Prostate gland (tissue), 2 donors: ENCODE data around the gene NDRG2. TPM values are rescaled to one million over a fixed set of nuclear protein-coding genes. Genes with fewer than 3 reads are reported as not detected.
A peak's percentile ranks its signal among the peaks of the same experiment; 100 is the strongest.

Experiments used
- DNase-seq: peaks from one replicate; pipeline ENCODE4 v3.0.0-alpha.2; 2019; ENCODE audit warnings: low spot score
- H3K27ac ChIP-seq, 2 donors: fragments of 200-600 bp; sonication (generic); 2 replicates each; pipeline ENCODE4 v1.5.1; 2017 to 2019
- H3K27me3 ChIP-seq: fragments of 200-600 bp; sonication (generic); replicated peaks from 2 replicates; pipeline ENCODE4 v1.5.1; 2019; ENCODE audit not compliant: insufficient read depth
- H3K36me3 ChIP-seq, 2 donors: fragments of 200-600 bp; sonication (generic); 1 replicate in 1 of 2; 2 replicates in 1 of 2; pipeline versions ENCODE4 v1.5.1 to v1.8.1; 2017 to 2019
- H3K4me1 ChIP-seq: fragments of 200-600 bp; sonication (generic); replicated peaks from 2 replicates; pipeline ENCODE4 v1.5.1; 2019
- H3K4me3 ChIP-seq, 2 donors: fragments of 200-600 bp; sonication (generic); 2 replicates each; pipeline ENCODE4 v1.5.1; 2017 to 2019
- H3K9me3 ChIP-seq: fragments of 200-600 bp; sonication (generic); 2 replicates; pipeline ENCODE4 v1.5.1; 2017
- CTCF ChIP-seq, 4 experiments: fragments of 200-600 bp in 2 of 4; fragments of 450-650 bp in 2 of 4; sonication (generic) in 2 of 4; IDR thresholded peaks; 1 replicate in 3 of 4; 2 replicates in 1 of 4; pipeline ENCODE4 v1.5.1; 2016 to 2019; ENCODE audit warnings: antibody characterized with exemption in 4 of 4, mild to moderate bottlenecking in 2 of 4, moderate library complexity in 2 of 4
- POLR2A ChIP-seq: fragments of 450-650 bp; IDR thresholded peaks from one replicate; pipeline ENCODE4 v1.6.1; 2016; ENCODE audit warnings: antibody characterized with exemption, mild to moderate bottlenecking
- POLR2AphosphoS5 ChIP-seq: sonication (generic); formaldehyde crosslinking; IDR thresholded peaks from one replicate; pipeline ENCODE4 v1.6.1; 2017; ENCODE audit warnings: antibody characterized with exemption
- WGBS: methylation state at CpG from one replicate; pipeline ENCODE4 v1.1.5; 2018; 5-methylcytosine and 5-hydroxymethylcytosine counted together
- intact Hi-C: fragments of 100-400 bp; cut with DNase I; formaldehyde crosslinking; loops from one replicate; pipeline ENCODE4 v1.14.2; 2022
- total RNA-seq, 2 donors: library from RNA; depleted of rRNA; stranded (reverse); fragments of >200 nt; gene quantifications; one replicate each; pipeline ENCODE4 v1.1.0, GENCODE V29; 2016

NDRG2 gene
- total RNA-seq, 2 donors from 2014 or later = 230 to 304 TPM

GRCh38 chr14:21039585-21040369 is 14.9 kb upstream of the NDRG2 start:
- peak; percentile 66 for DNase-seq
- Histone ChIP-seq H3K27me3 (no peaks in the 10 kb centered on the region), H3K9me3 (no peaks in the 10 kb centered on the region), H3K36me3 (no peaks in the 10 kb centered on the region), H3K27ac (peak overlapping the region; percentile 77 to 80), H3K4me1 (peaks cover 14% of the 10 kb centered on the region), H3K4me3 (no peak overlapping the region)
- WGBS = 30% methylated on average over 8 of the region's 8 CpGs
- TF ChIP-seq CTCF (IDR thresholded peaks at IDR 0.05) (peak; percentile 36 to 82 (median 74)), POLR2A (no peak), POLR2AphosphoS5 (peak; percentile 63)
- intact Hi-C loops = loop anchor here (2.0 to 10.0 kb wide), 3 partner anchors 15 to 185 kb away; partner anchors contain the start of gene NDRG2

GRCh38 chr14:21038441-21039422 is 13.9 kb upstream of the NDRG2 start:
- Histone ChIP-seq H3K36me3 (no peaks in the 10 kb centered on the region), H3K9me3 (no peaks in the 10 kb centered on the region), H3K4me1 (peaks cover 14% of the 10 kb centered on the region), H3K27me3 (no peaks in the 10 kb centered on the region), H3K27ac (peak overlapping the region; percentile 77 to 80), H3K4me3 (no peak overlapping the region)
- TF ChIP-seq POLR2A (peak; percentile 21), CTCF (IDR thresholded peaks at IDR 0.05) (peak in 1 of 4 experiments; percentile 7), POLR2AphosphoS5 (peak; percentile 89)
- intact Hi-C loops = loop anchor here (2.0 kb wide), 1 partner anchor 14 kb away; the partner anchor contains the start of gene NDRG2
- peak; percentile 88 for DNase-seq
- WGBS = 12% methylated on average over 10 of the region's 10 CpGs

- Histone ChIP-seq H3K4me1 (peaks cover 14% of the 10 kb centered on the region), H3K27ac (no peak overlapping the region), H3K36me3 (no peaks in the 10 kb centered on the region), H3K4me3 (no peak overlapping the region), H3K27me3 (no peaks in the 10 kb centered on the region), H3K9me3 (no peaks in the 10 kb centered on the region)
- WGBS = 94% methylated on average over 3 of the region's 3 CpGs
- intact Hi-C loops = no loop called here
- TF ChIP-seq CTCF (IDR thresholded peaks at IDR 0.05) (no peak), POLR2A (no peak), POLR2AphosphoS5 (no peak)
- no peak for DNase-seq
Observed at GRCh38 chr14:21037156-21037555, 12.3 kb upstream of the NDRG2 start.

GRCh38 chr14:21036751-21037150 is 11.9 kb upstream of the NDRG2 start:
- TF ChIP-seq POLR2AphosphoS5 = no peak
- no peak for TF ChIP-seq CTCF (IDR thresholded peaks at IDR 0.05)
- no peak for TF ChIP-seq POLR2A
- Histone ChIP-seq H3K4me3 (no peak overlapping the region), H3K9me3 (no peaks in the 10 kb centered on the region), H3K27me3 (no peaks in the 10 kb centered on the region), H3K36me3 (no peaks in the 10 kb centered on the region), H3K4me1 (peaks cover 14% of the 10 kb centered on the region), H3K27ac (no peak overlapping the region)
- intact Hi-C loops = no loop called here
- 91% methylated on average over 7 of the region's 7 CpGs for WGBS
- DNase-seq = no peak
